Neutrophil (primary cell): ENCODE results near the gene ZNF200.
A peak's percentile ranks its signal among the peaks of the same experiment; 100 is the strongest.

Experiments used
- H3K27ac ChIP-seq: fragments of 200-600 bp; sonication (generic); 2 replicates; pipeline ENCODE4 v1.5.1; 2016; ENCODE audit warnings: mild to moderate bottlenecking, moderate library complexity
- H3K27me3 ChIP-seq: fragments of 200-600 bp; sonication (generic); 2 replicates; pipeline ENCODE4 v1.6.0; 2016; ENCODE audit warnings: mild to moderate bottlenecking
- H3K36me3 ChIP-seq: fragments of 200-600 bp; sonication (generic); 2 replicates; pipeline ENCODE4 v1.5.1; 2017
- H3K4me1 ChIP-seq, 2 experiments: fragments of 200-600 bp in 1 of 2; sonication (generic) in 1 of 2; 1 replicate in 1 of 2; 2 replicates in 1 of 2; pipeline versions ENCODE4 v1.5.1 to v1.6.1; 2013 to 2016; ENCODE audit warnings: low read depth in 1 of 2, low read length in 1 of 2, mild to moderate bottlenecking in 1 of 2, moderate library complexity in 1 of 2; ENCODE audit not compliant: control insufficient read depth in 1 of 2, insufficient read depth in 1 of 2
- H3K4me3 ChIP-seq, 2 experiments: fragments of 200-600 bp in 1 of 2; sonication (generic) in 1 of 2; 1 replicate in 1 of 2; 2 replicates in 1 of 2; pipeline ENCODE4 v1.5.1; 2013 to 2016; ENCODE audit warnings: low read depth in 1 of 2, low read length in 1 of 2, mild to moderate bottlenecking in 1 of 2, moderate library complexity in 1 of 2
- H3K9me3 ChIP-seq: fragments of 200-600 bp; sonication (generic); 2 replicates; pipeline ENCODE4 v1.5.1; 2016
- TF ChIP-seq, protein P1 (sequence below): fragments of 200-600 bp; sonication (generic); IDR thresholded peaks from 2 replicates; pipeline ENCODE4 v1.5.1; 2016; ENCODE audit warnings: antibody characterized with exemption

The ZNF200 gene

DNA sequence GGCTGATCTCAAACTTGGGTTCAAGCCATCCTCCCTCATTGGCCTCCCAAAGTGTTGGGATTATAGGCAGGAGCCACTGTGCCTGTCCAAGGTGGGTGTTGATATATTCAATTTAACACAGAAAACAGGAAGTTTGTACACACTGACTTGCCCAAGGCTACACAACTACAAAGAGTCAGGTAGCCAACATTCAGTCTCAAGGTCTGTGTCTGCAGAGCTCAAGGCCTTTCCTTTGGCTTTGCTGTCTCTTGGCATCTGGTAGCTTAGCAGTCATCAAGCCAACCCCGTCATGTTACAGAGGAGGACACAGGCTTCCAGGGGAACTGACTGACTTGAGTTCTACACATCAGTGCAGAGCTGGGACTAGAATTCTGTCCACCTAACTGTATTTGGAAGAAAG, 33.3 kb upstream of the ZNF200 start:
- no peaks in the 10 kb centered on the region for H3K9me3 ChIP-seq
- H3K4me1 ChIP-seq = peaks cover 40 to 48% of the 10 kb centered on the region in 2 experiments
- H3K36me3 ChIP-seq = peaks cover 42% of the 10 kb centered on the region
- H3K27ac ChIP-seq = peak overlapping the region; percentile 63
- no peaks in the 10 kb centered on the region for H3K27me3 ChIP-seq
- TF ChIP-seq, protein P1, sequence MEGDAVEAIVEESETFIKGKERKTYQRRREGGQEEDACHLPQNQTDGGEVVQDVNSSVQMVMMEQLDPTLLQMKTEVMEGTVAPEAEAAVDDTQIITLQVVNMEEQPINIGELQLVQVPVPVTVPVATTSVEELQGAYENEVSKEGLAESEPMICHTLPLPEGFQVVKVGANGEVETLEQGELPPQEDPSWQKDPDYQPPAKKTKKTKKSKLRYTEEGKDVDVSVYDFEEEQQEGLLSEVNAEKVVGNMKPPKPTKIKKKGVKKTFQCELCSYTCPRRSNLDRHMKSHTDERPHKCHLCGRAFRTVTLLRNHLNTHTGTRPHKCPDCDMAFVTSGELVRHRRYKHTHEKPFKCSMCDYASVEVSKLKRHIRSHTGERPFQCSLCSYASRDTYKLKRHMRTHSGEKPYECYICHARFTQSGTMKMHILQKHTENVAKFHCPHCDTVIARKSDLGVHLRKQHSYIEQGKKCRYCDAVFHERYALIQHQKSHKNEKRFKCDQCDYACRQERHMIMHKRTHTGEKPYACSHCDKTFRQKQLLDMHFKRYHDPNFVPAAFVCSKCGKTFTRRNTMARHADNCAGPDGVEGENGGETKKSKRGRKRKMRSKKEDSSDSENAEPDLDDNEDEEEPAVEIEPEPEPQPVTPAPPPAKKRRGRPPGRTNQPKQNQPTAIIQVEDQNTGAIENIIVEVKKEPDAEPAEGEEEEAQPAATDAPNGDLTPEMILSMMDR = no peak
- no peak overlapping the region for H3K4me3 ChIP-seq

DNA sequence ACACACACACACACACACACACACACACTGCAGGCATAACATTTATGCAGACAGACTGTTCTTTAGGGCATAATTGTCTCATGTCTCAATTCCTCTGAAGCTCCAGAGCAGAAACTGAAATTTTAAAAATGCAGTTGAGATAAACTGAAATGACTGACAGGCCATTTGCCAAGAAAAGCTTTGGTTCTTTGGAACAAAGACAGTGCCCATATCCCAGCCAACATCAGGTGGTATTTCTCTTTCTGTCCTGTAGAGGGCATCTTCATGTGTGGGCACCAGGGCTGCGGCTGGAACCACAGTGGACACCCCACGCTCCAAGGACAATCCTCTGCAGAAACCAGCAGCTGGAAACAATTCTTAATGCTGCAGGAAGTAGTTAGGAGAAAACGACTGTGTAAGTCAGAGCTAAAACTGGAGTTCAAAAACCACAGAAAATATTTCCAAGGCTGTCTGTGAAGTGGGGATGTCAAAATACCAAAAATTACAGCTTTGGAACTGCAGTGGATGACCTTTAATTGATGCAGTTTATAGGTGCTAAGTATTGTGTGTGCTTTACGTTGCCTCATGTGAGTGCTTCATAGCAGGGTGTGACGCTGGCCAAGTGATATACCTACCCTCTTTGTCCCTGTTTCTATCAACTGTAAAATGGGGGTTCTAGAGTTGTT, 32.0 kb upstream of the ZNF200 start:
- H3K4me1 ChIP-seq = peaks cover 53 to 61% of the 10 kb centered on the region in 2 experiments
- H3K4me3 ChIP-seq = peak overlapping the region; percentile 5 to 89
- no peaks in the 10 kb centered on the region for H3K9me3 ChIP-seq
- H3K27me3 ChIP-seq = no peaks in the 10 kb centered on the region
- peaks cover 42% of the 10 kb centered on the region for H3K36me3 ChIP-seq
- TF ChIP-seq, protein P1 = peak; percentile 85
- H3K27ac ChIP-seq = peak overlapping the region; percentile 97

DNA sequence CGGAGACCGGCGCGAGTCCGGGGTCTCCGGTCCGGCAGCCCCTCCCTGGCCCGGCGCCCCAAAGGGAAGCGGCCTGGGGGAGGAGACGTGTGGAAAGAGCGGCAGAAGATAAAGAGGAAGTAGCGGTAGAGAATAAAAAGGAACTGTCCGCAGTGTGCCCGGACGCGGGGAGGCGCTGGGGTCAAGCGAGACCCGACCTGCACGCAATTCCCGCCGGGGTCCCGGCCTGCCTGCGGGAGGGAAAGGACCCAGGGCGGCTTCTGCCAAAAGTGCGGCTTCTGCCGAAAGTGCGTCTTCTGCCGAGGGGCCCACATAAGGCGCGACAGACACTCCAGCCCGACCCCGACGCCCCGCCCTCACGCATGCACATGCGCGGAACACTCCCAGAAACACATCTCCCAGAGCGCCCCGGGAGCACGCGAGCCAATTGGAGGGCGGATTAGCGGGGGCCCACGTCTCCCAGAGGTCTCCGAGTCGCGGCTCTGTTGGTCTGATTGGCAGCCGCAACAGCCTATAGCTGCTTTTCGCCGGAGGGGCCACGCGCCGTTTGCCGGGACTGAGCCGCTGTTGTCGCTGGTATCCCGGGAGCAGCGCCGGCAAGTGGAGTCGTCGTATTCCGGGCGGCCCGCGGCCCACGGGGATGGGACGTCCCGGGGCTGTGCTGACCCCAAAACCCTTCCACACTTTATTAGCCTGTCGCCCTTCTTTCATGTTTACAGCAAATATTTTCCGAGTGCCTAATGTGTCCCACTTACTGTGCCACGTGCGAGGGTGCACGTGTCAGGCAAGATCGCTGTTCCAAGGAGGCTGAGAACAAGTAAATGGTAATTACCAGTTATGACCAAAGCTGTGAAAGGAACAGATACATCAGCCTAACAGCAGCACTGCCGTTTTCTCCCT, 29.4 kb upstream of the ZNF200 start:
- TF ChIP-seq, protein P1 = peak; percentile 73
- peak overlapping the region; percentile 97 for H3K27ac ChIP-seq
- no peaks in the 10 kb centered on the region for H3K27me3 ChIP-seq
- H3K4me1 ChIP-seq = peaks cover 79 to 87% of the 10 kb centered on the region in 2 experiments
- peaks cover 41% of the 10 kb centered on the region for H3K36me3 ChIP-seq
- H3K4me3 ChIP-seq = peak overlapping the region; percentile 78 to 89
- no peaks in the 10 kb centered on the region for H3K9me3 ChIP-seq

DNA sequence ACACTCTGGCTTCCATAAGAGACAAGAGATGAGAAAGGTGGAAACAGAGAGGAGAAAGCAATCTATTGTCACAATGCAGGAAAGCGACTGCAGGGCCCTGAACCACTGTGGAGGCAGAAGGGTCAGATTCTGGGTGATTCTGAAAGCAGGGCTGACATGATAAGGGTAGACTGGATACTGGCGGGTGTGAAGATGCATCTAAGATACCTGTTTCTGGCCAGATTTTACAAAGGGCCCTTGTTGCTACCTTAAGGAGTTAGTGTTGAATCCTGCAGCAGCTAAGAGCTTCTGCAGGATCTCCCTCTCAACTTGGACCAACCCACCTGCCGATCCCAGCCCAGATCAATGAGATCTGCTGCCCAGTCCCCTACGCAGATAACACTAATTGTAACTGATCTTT, 27.6 kb upstream of the ZNF200 start:
- peak overlapping the region; percentile 97 for H3K27ac ChIP-seq
- H3K9me3 ChIP-seq = no peaks in the 10 kb centered on the region
- peaks cover 89 to 93% of the 10 kb centered on the region in 2 experiments for H3K4me1 ChIP-seq
- H3K4me3 ChIP-seq = peak overlapping the region; percentile 78 to 89
- TF ChIP-seq, protein P1 = no peak
- no peaks in the 10 kb centered on the region for H3K27me3 ChIP-seq
- peaks cover 22% of the 10 kb centered on the region for H3K36me3 ChIP-seq

DNA sequence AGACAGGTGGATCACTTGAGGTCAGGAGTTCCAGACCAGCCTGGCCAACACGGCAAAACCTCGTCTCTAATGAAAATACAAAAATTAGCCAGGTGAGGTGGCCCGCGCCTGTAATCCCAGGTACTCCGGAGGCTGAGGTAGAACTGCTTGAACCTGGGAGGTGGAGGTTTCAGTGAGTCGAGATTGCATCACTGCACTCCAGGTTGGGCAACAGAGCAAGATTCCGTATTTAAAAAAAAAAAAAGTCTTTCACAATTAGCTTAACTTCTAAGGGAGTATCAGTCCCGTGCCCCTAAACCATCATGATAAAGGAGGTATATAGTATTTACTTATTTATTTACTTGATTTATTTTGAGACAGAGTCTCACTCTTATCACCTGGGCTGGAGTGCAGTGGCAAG, 24.9 kb upstream of the ZNF200 start:
- no peaks in the 10 kb centered on the region for H3K9me3 ChIP-seq
- peaks cover 88 to 89% of the 10 kb centered on the region in 2 experiments for H3K4me1 ChIP-seq
- TF ChIP-seq, protein P1 = no peak
- H3K4me3 ChIP-seq = peak overlapping the region; percentile 83 to 91
- H3K27ac ChIP-seq = peak overlapping the region; percentile 97
- peaks cover 2% of the 10 kb centered on the region for H3K36me3 ChIP-seq
- H3K27me3 ChIP-seq = no peaks in the 10 kb centered on the region
